Right atrium auricular region (tissue), 2 donors: Measurements from ENCODE around the gene SPTBN1. TPM values are rescaled to one million over a fixed set of nuclear protein-coding genes. Genes with fewer than 3 reads are reported as not detected.

Experiments used
- DNase-seq: peaks from one replicate; pipeline ENCODE4 v3.0.0-alpha.2; 2019; ENCODE audit warnings: low spot score
- H3K27ac ChIP-seq, 2 donors: fragments of 200-600 bp; sonication (generic); 1 replicate in 1 of 2; 2 replicates in 1 of 2; pipeline ENCODE4 v1.5.1; 2016 to 2019
- H3K27me3 ChIP-seq, 2 donors: fragments of 200-600 bp; sonication (generic); one replicate each; pipeline versions ENCODE4 v1.5.1 to v1.6.0; 2017 to 2019
- H3K36me3 ChIP-seq: fragments of 200-600 bp; sonication (generic); one replicate; pipeline ENCODE4 v1.5.1; 2016
- H3K4me1 ChIP-seq, 2 donors: fragments of 200-600 bp; sonication (generic); one replicate each; pipeline versions ENCODE4 v1.5.1 to v1.6.0; 2017 to 2019
- H3K4me3 ChIP-seq, 2 donors: fragments of 200-600 bp; sonication (generic); 1 replicate in 1 of 2; 2 replicates in 1 of 2; pipeline ENCODE4 v1.5.1; 2017 to 2019; ENCODE audit warnings: mild to moderate bottlenecking in 1 of 2, moderate library complexity in 1 of 2
- H3K9me3 ChIP-seq, 2 donors: fragments of 200-600 bp; sonication (generic); one replicate each; pipeline ENCODE4 v1.5.1; 2019
- CTCF ChIP-seq, 2 donors: fragments of 200-600 bp; sonication (generic); IDR thresholded peaks; one replicate each; pipeline ENCODE4 v1.5.1; 2019; ENCODE audit warnings: antibody characterized with exemption in 2 of 2
- total RNA-seq, 2 donors: library from RNA; depleted of rRNA; stranded (reverse); fragments of >200 nt; gene quantifications; one replicate each; pipeline ENCODE4 v1.1.0, GENCODE V29; 2016

SPTBN1 gene
- total RNA-seq, 2 donors from 2014 or later: 265 to 382 TPM

- H3K9me3 ChIP-seq: no peaks in the 10 kb centered on the region
- no peaks in the 10 kb centered on the region for H3K27me3 ChIP-seq
- H3K27ac ChIP-seq: peak overlapping the region; percentile 48 to 74
- no peak for DNase-seq
- H3K4me1 ChIP-seq: peaks cover 0 to 32% of the 10 kb centered on the region in 2 donors
- H3K36me3 ChIP-seq: no peaks in the 10 kb centered on the region
- no peak for TF ChIP-seq CTCF (IDR thresholded peaks at IDR 0.05)
- H3K4me3 ChIP-seq: no peak overlapping the region
Observed at GRCh38 chr2:54416166-54416813, 39.8 kb upstream of the SPTBN1 start.

GRCh38 chr2:54416938-54417337, 39.2 kb upstream of the SPTBN1 start:
- DNase-seq: no peak
- H3K4me1 ChIP-seq: peaks cover 0 to 32% of the 10 kb centered on the region in 2 donors
- peak overlapping the region; percentile 48 to 74 for H3K27ac ChIP-seq
- no peaks in the 10 kb centered on the region for H3K9me3 ChIP-seq
- no peak overlapping the region for H3K4me3 ChIP-seq
- no peaks in the 10 kb centered on the region for H3K27me3 ChIP-seq
- no peaks in the 10 kb centered on the region for H3K36me3 ChIP-seq
- TF ChIP-seq CTCF (IDR thresholded peaks at IDR 0.05): no peak

GRCh38 chr2:54417577-54417976, 38.5 kb upstream of the SPTBN1 start:
- H3K9me3 ChIP-seq: no peaks in the 10 kb centered on the region
- no peaks in the 10 kb centered on the region for H3K27me3 ChIP-seq
- DNase-seq: no peak
- TF ChIP-seq CTCF (IDR thresholded peaks at IDR 0.05): no peak
- no peak overlapping the region for H3K4me3 ChIP-seq
- H3K36me3 ChIP-seq: no peaks in the 10 kb centered on the region
- peaks cover 0 to 32% of the 10 kb centered on the region in 2 donors for H3K4me1 ChIP-seq
- peak overlapping the region; percentile 48 to 74 for H3K27ac ChIP-seq

- Histone ChIP-seq H3K27ac (peak overlapping the region; percentile 54 to 56), H3K4me3 (no peak overlapping the region), H3K27me3 (no peaks in the 10 kb centered on the region), H3K4me1 (peaks cover 0 to 43% of the 10 kb centered on the region in 2 donors), H3K36me3 (no peaks in the 10 kb centered on the region), H3K9me3 (no peaks in the 10 kb centered on the region)
- TF ChIP-seq CTCF (IDR thresholded peaks at IDR 0.05): no peak
- DNase-seq: no peak
Observed at GRCh38 chr2:54419388-54419787, 36.7 kb upstream of the SPTBN1 start.

- Histone ChIP-seq H3K4me1 (peaks cover 0 to 43% of the 10 kb centered on the region in 2 donors), H3K4me3 (no peak overlapping the region), H3K27me3 (no peaks in the 10 kb centered on the region), H3K36me3 (no peaks in the 10 kb centered on the region), H3K27ac (peak overlapping the region; percentile 54 to 56), H3K9me3 (no peaks in the 10 kb centered on the region)
- DNase-seq: no peak
- no peak for TF ChIP-seq CTCF (IDR thresholded peaks at IDR 0.05)
Observed at GRCh38 chr2:54419855-54420523, 36.1 kb upstream of the SPTBN1 start.
